Natural killer cell (primary cell): ENCODE measurements around the gene UEVLD. TPM values are rescaled to one million over a fixed set of nuclear protein-coding genes. Genes with fewer than 3 reads are reported as not detected.

ENCODE experiments used
- ATAC-seq, 3 donors: fragments of 150-1000 bp in 2 of 3; fragments of 200-7000 bp in 1 of 3; cut with Tn5 transposase; 1 replicate in 1 of 3; 2 replicates in 2 of 3; pipeline ENCODE4 v1.10.0; 2021; ENCODE audit warnings: mild to moderate bottlenecking in 2 of 3, moderate library complexity in 2 of 3
- DNase-seq, 2 donors: peaks; one replicate each; pipeline versions ENCODE4 v3.0.0 to v3.0.0-alpha.2; 2013 to 2021; ENCODE audit warnings: mixed read lengths in 1 of 2
- H3K27ac ChIP-seq: one replicate; pipeline ENCODE4 v1.5.1; 2013; ENCODE audit warnings: mild to moderate bottlenecking, low read length
- H3K27me3 ChIP-seq: one replicate; pipeline ENCODE4 v1.6.1; 2013; ENCODE audit warnings: low read length; ENCODE audit not compliant: control insufficient read depth, insufficient read depth
- H3K36me3 ChIP-seq: one replicate; pipeline ENCODE4 v1.6.1; 2013; ENCODE audit warnings: low read length; ENCODE audit not compliant: control insufficient read depth, insufficient read depth
- H3K4me1 ChIP-seq: one replicate; pipeline ENCODE4 v1.6.1; 2013; ENCODE audit warnings: low read length; ENCODE audit not compliant: control insufficient read depth, insufficient read depth
- H3K4me3 ChIP-seq: one replicate; pipeline ENCODE4 v1.5.1; 2013; ENCODE audit warnings: low read length
- H3K9me3 ChIP-seq: one replicate; pipeline ENCODE4 v1.6.1; 2013; ENCODE audit warnings: low read length; ENCODE audit not compliant: control insufficient read depth, insufficient read depth
- H3K27ac Mint-ChIP-seq, 2 donors: one replicate each; pipeline ENCODE4 v1.8.0; 2022; ENCODE audit warnings: mild to moderate bottlenecking in 2 of 2, mixed read lengths in 2 of 2, moderate library complexity in 1 of 2
- H3K27me3 Mint-ChIP-seq, 2 donors: one replicate each; pipeline ENCODE4 v1.8.0; 2022; ENCODE audit warnings: low read depth in 2 of 2, mixed read lengths in 2 of 2
- H3K36me3 Mint-ChIP-seq: one replicate; pipeline ENCODE4 v1.8.0; 2022; ENCODE audit warnings: mixed read lengths
- H3K4me1 Mint-ChIP-seq, 2 donors: one replicate each; pipeline ENCODE4 v1.8.0; 2022; ENCODE audit warnings: mixed read lengths in 2 of 2
- H3K4me3 Mint-ChIP-seq: one replicate; pipeline ENCODE4 v1.8.0; 2022; ENCODE audit warnings: mild to moderate bottlenecking, moderate library complexity, mixed read lengths
- H3K9me3 Mint-ChIP-seq, 2 donors: one replicate each; pipeline ENCODE4 v1.8.0; 2022; ENCODE audit warnings: mixed read lengths in 2 of 2
- CTCF ChIP-seq: fragments of 200-600 bp; IDR thresholded peaks from one replicate; pipeline ENCODE4 v1.8.0; 2022; ENCODE audit warnings: antibody characterized with exemption
- WGBS: methylation state at CpG from one replicate; pipeline ENCODE4 v1.1.7; 2013; ENCODE audit warnings: missing lambda C conversion rate; ENCODE audit not compliant: insufficient coverage; 5-methylcytosine and 5-hydroxymethylcytosine counted together
- intact Hi-C: fragments of 100-400 bp; cut with micrococcal nuclease; formaldehyde crosslinking; loops from one replicate; pipeline ENCODE4 v1.14.2; 2022
- total RNA-seq, 4 donors: library from RNA; stranded (reverse); fragments of 120-200 nt in 1 of 4; gene quantifications; one replicate each; pipeline versions ENCODE4 v1.2.3 to v1.2.4, GENCODE V29; 2013 to 2022

Gene UEVLD
- total RNA-seq, 3 donors from 2014 or later (not counting 1 experiment from before 2014, with no cell fraction given), result 13.6 to 17.8 (median 15.6) TPM

- Mint-ChIP-seq H3K27ac (no peak overlapping the region), H3K27me3 (no peaks in the 10 kb centered on the region), H3K36me3 (peaks cover 14% of the 10 kb centered on the region), H3K9me3 (no peaks in the 10 kb centered on the region), H3K4me3 (no peak overlapping the region), H3K4me1 (peaks cover 27 to 43% of the 10 kb centered on the region in 2 donors)
- TF ChIP-seq CTCF, result no peak
- no peak overlapping the region for H3K4me3 ChIP-seq
- no peak overlapping the region for H3K27ac ChIP-seq
- peaks cover 16% of the 10 kb centered on the region for H3K4me1 ChIP-seq
- intact Hi-C loops, result no loop called here
- ATAC-seq (no peak), DNase-seq (no peak)
- over 99% methylated on average over 10 of the region's 10 CpGs for WGBS
- H3K27me3 ChIP-seq, result no peaks in the 10 kb centered on the region
- H3K36me3 ChIP-seq, result peaks cover 48% of the 10 kb centered on the region
- H3K9me3 ChIP-seq, result no peaks in the 10 kb centered on the region
These were observed 26.1 kb upstream of the UEVLD start for GRCh38 chr11:18614667-18615066.

- no peak for ATAC-seq
- no peaks in the 10 kb centered on the region for H3K9me3 ChIP-seq
- intact Hi-C loops, result no loop called here
- WGBS, result 100% methylated on average over 1 of the region's 4 CpGs
- H3K4me1 Mint-ChIP-seq, result peaks cover 9 to 26% of the 10 kb centered on the region in 2 donors
- H3K9me3 Mint-ChIP-seq, result no peaks in the 10 kb centered on the region
- peaks cover 16% of the 10 kb centered on the region for H3K36me3 Mint-ChIP-seq
- H3K27ac Mint-ChIP-seq, result peak overlapping the region in 1 of 2 donors; percentile 10
- DNase-seq, result no peak
- no peak for TF ChIP-seq CTCF
- H3K36me3 ChIP-seq, result peaks cover 69% of the 10 kb centered on the region
- no peaks in the 10 kb centered on the region for H3K27me3 ChIP-seq
- no peaks in the 10 kb centered on the region for H3K27me3 Mint-ChIP-seq
- H3K4me3 ChIP-seq, result no peak overlapping the region
- H3K27ac ChIP-seq, result no peak overlapping the region
- no peak overlapping the region for H3K4me3 Mint-ChIP-seq
- H3K4me1 ChIP-seq, result peaks cover 4% of the 10 kb centered on the region
These were observed 23.9 kb upstream of the UEVLD start for GRCh38 chr11:18612394-18612793.

GRCh38 chr11:18611196-18611595, 22.7 kb upstream of the UEVLD start:
- H3K9me3 ChIP-seq, result no peaks in the 10 kb centered on the region
- H3K27me3 ChIP-seq, result no peaks in the 10 kb centered on the region
- H3K4me3 ChIP-seq, result no peak overlapping the region
- Mint-ChIP-seq H3K27me3 (no peaks in the 10 kb centered on the region), H3K9me3 (no peaks in the 10 kb centered on the region), H3K27ac (no peak overlapping the region), H3K4me1 (peaks cover 0 to 19% of the 10 kb centered on the region in 2 donors), H3K4me3 (no peak overlapping the region), H3K36me3 (peaks cover 20% of the 10 kb centered on the region)
- no peak for TF ChIP-seq CTCF
- DNase-seq (no peak), ATAC-seq (no peak)
- peaks cover 74% of the 10 kb centered on the region for H3K36me3 ChIP-seq
- no peak overlapping the region for H3K27ac ChIP-seq
- 100% methylated on average over 1 of the region's 2 CpGs for WGBS
- no peaks in the 10 kb centered on the region for H3K4me1 ChIP-seq
- intact Hi-C loops, result no loop called here

- TF ChIP-seq CTCF, result no peak
- H3K36me3 Mint-ChIP-seq, result peaks cover 6% of the 10 kb centered on the region
- 96% methylated on average over 2 of the region's 3 CpGs for WGBS
- H3K27ac ChIP-seq, result no peak overlapping the region
- H3K4me1 Mint-ChIP-seq, result peaks cover 0 to 1% of the 10 kb centered on the region in 2 donors
- ATAC-seq (no peak), DNase-seq (no peak)
- no peaks in the 10 kb centered on the region for H3K27me3 ChIP-seq
- no peaks in the 10 kb centered on the region for H3K4me1 ChIP-seq
- no peak overlapping the region for H3K27ac Mint-ChIP-seq
- no peaks in the 10 kb centered on the region for H3K9me3 Mint-ChIP-seq
- H3K36me3 ChIP-seq, result peaks cover 53% of the 10 kb centered on the region
- H3K4me3 Mint-ChIP-seq, result no peak overlapping the region
- no peak overlapping the region for H3K4me3 ChIP-seq
- H3K27me3 Mint-ChIP-seq, result no peaks in the 10 kb centered on the region
- no peaks in the 10 kb centered on the region for H3K9me3 ChIP-seq
- intact Hi-C loops, result no loop called here
These were observed 19.8 kb upstream of the UEVLD start for GRCh38 chr11:18608376-18608775.
